BJ (cell line): ENCODE results near the gene SPEG. TPM values are rescaled to one million over a fixed set of nuclear protein-coding genes. Genes with fewer than 3 reads are reported as not detected.

Experiments
- CTCF ChIA-PET: fragments of 350-600 bp; formaldehyde crosslinking; extraction: SDS; loops from one replicate; lab custom pipeline; 2021; ENCODE audit warnings: antibody characterized with exemption, inconsistent platforms; lab: Yijun Ruan, JAX
- POLR2A ChIA-PET: fragments of 300-600 bp; sonication (Branson Sonifier 250); formaldehyde crosslinking; extraction: SDS; loops from one replicate; lab custom pipeline; 2021; ENCODE audit warnings: antibody characterized with exemption; lab: Charles Lee
- DNase-seq: peaks from one replicate; pipeline ENCODE4 v3.0.0-alpha.2; 2011; ENCODE audit warnings: low read depth
- H3K27me3 ChIP-seq: 2 replicates; pipeline ENCODE4 v1.6.0; 2011; ENCODE audit warnings: low read length; ENCODE audit not compliant: control insufficient read depth, insufficient read depth
- H3K36me3 ChIP-seq: 2 replicates; pipeline ENCODE4 v1.5.1; 2011; ENCODE audit warnings: low read length; ENCODE audit not compliant: control insufficient read depth, insufficient read depth
- H3K4me3 ChIP-seq: 2 replicates; pipeline ENCODE4 v1.5.1; 2011; ENCODE audit warnings: low read depth, mild to moderate bottlenecking, control low read depth, low read length
- polyA plus RNA-seq: library from polyadenylated mRNA; depleted of rRNA; stranded (reverse); fragments of >200 nt; gene quantifications from 2 replicates; pipeline ENCODE4 v1.2.3, GENCODE V29; 2011
- TF ChIP-seq, protein P1 (sequence below): IDR thresholded peaks from 2 replicates; pipeline ENCODE4 v1.5.1; 2011; ENCODE audit warnings: low read depth, mild to moderate bottlenecking, control low read depth, inconsistent platforms, low read length, moderate library complexity; ENCODE audit not compliant: insufficient read depth

SPEG gene
- polyA plus RNA-seq, 1 experiment: 69.9 TPM

DNA sequence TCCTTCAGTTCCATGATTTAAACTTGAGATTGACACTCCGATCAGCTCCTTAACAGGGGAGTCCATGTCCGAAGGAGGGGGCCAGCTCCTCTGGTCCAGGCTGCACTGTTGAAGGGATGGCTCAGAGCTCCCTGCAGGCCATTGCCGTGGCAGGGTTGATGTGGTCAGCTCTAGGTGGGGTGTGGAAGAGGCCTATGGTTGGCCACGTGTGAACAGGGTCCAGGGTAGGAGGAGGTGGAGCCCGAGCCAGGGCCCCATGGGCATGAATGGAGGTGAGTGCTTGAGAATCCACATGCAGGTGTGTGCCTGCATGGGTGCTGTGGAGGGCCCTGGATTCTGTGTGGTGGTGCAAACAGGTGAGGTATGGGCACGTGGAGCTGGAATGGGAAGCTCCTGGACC lies 1.1 kb downstream of the SPEG start:
- Histone ChIP-seq H3K27me3 (0 out of 2 replicates have a peak, but pooled peaks cover 2% of the 10 kb centered on the region), H3K36me3 (no peaks in the 10 kb centered on the region), H3K4me3 (no peak overlapping the region)
- TF ChIP-seq, protein P1, sequence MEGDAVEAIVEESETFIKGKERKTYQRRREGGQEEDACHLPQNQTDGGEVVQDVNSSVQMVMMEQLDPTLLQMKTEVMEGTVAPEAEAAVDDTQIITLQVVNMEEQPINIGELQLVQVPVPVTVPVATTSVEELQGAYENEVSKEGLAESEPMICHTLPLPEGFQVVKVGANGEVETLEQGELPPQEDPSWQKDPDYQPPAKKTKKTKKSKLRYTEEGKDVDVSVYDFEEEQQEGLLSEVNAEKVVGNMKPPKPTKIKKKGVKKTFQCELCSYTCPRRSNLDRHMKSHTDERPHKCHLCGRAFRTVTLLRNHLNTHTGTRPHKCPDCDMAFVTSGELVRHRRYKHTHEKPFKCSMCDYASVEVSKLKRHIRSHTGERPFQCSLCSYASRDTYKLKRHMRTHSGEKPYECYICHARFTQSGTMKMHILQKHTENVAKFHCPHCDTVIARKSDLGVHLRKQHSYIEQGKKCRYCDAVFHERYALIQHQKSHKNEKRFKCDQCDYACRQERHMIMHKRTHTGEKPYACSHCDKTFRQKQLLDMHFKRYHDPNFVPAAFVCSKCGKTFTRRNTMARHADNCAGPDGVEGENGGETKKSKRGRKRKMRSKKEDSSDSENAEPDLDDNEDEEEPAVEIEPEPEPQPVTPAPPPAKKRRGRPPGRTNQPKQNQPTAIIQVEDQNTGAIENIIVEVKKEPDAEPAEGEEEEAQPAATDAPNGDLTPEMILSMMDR: no peak
- CTCF ChIA-PET: interaction anchor here (0.7 to 1.5 kb wide), 3 partner anchors 24 to 94 kb away, joined by 3 to 4 read pairs (median 3); no protein-coding TSS in a partner anchor
- DNase-seq: no peak
- POLR2A ChIA-PET: no interaction called here

DNA sequence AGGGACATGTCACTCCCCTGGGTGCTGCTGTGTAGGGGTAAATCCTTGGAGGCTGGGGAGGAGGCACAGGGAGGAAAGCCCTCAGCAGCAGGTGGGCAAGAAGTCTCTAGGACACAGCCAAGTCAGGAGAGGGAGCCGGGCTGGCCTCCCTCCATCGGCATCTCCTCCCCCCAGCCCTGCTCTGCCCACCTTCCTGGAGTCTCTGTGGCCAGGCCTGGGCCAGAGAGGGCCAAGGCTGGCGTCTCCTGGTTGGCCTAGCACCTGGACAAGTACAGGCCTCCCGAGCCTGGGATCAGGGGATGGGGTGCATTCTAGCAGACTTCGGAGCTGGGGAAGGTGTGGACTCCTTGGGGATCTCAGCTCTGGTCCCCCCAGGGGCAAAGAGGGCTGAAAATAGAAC lies 1.8 kb downstream of the SPEG start:
- DNase-seq: no peak
- TF ChIP-seq, protein P1: no peak
- H3K27me3 ChIP-seq: 0 out of 2 replicates have a peak, but pooled peaks cover 2% of the 10 kb centered on the region
- H3K36me3 ChIP-seq: no peaks in the 10 kb centered on the region
- no peak overlapping the region for H3K4me3 ChIP-seq
- ChIA-PET POLR2A (no interaction called here), CTCF (interaction anchor here (0.7 to 7.4 kb wide), 3 partner anchors 10 to 33 kb away, joined by 3 to 39 read pairs (median 4); no protein-coding TSS in a partner anchor)

DNA sequence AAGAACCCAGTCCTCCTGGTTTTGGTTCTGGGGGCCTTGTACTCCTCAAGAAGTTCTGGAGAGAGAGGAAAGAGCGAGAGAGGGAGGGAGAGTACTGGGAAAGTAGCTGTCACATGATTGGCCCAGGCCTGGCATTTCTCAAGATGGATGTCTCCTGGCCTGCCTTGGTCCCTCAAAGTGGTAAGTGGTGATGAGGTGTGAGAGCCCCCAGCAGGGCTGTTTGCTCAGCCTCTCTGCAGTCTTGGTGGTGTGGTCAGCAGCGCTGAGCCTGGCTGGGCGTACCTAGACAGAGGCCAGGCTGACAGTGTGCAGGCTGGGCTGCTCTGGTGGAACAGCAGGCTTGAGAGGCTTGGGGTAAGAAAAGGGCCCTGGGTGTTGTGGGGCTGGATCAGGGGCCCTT lies 2.5 kb downstream of the SPEG start:
- H3K4me3 ChIP-seq: no peak overlapping the region
- DNase-seq: no peak
- CTCF ChIA-PET: interaction anchor here (0.7 to 7.4 kb wide), 3 partner anchors 10 to 34 kb away, joined by 3 to 39 read pairs (median 4); no protein-coding TSS in a partner anchor
- POLR2A ChIA-PET: no interaction called here
- H3K36me3 ChIP-seq: no peaks in the 10 kb centered on the region
- TF ChIP-seq, protein P1: no peak
- 0 out of 2 replicates have a peak, but pooled peaks cover 2% of the 10 kb centered on the region for H3K27me3 ChIP-seq

DNA sequence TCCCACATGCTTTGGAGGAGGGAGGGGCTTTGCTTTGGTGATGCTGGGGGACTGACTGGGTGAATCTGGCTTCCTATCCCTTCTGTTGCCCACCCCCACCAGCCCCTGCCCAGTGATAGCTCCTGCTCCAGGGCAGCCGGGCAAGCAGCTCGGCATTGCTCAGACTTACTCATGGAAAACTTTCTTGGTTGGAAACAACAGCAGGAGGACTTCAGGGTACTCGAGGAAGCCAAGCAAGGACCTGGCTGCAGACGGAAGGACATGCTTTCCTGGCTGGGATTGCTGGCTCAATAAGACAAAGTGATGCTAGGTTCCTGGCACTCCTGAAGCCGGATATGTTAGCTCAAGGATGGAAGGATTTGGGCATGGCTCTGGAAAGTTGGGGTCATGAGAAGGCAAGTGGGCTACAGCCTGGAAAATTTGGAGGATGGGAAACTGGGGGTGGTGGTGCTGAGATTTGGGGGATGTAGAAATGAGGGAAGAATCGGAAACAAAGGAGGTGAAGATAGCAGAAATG lies 3.1 kb downstream of the SPEG start:
- DNase-seq: no peak
- Histone ChIP-seq H3K4me3 (no peak overlapping the region), H3K27me3 (0 out of 2 replicates have a peak, but pooled peaks cover 2% of the 10 kb centered on the region), H3K36me3 (no peaks in the 10 kb centered on the region)
- ChIA-PET CTCF (interaction anchor here (7.4 kb wide), 1 partner anchor 34 kb away, joined by 39 read pairs; no protein-coding TSS in a partner anchor), POLR2A (no interaction called here)
- TF ChIP-seq, protein P1: no peak

DNA sequence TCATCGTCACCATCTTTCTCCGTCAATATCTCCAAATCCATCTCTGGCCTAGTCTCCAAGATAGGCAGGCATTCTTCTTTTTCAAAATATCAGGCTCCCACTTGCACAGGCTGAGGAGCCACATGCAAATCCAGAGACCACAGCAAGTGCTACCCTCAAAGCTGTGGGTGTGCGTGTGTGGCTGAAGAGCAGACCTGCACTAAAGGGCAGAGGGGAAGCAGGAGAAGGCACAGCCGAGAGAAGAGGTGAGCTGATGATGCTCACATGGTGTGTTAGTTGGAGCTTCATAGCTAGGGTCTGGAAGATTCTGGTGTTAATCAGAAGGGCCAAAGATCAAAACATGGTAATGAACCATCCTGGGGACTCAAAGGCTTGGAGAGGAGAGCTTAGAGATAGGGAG lies 3.8 kb downstream of the SPEG start:
- no peak for DNase-seq
- POLR2A ChIA-PET: no interaction called here
- no peak overlapping the region for H3K4me3 ChIP-seq
- TF ChIP-seq, protein P1: no peak
- peaks cover 2% of the 10 kb centered on the region for H3K36me3 ChIP-seq
- 0 out of 2 replicates have a peak, but pooled peaks cover 2% of the 10 kb centered on the region for H3K27me3 ChIP-seq
- CTCF ChIA-PET: interaction anchor here (3.0 to 7.4 kb wide), 2 partner anchors 7 to 35 kb away, joined by 14 to 39 read pairs; no protein-coding TSS in a partner anchor
